ENCODE results near the gene HOXD13.

Gene HOXD13

GRCh38 chr2:176123411-176124109 lies 31.0 kb downstream of the HOXD13 start:
- DNase-seq (ENCODE audit: low read depth), result no peak
- TF ChIP-seq MYC (IDR thresholded peaks at IDR 0.05; ENCODE audit: low read depth, low read length) (no peak), CTCF (IDR thresholded peaks at IDR 0.05; ENCODE audit: low read depth, low read length) (no peak), POLR2A (IDR thresholded peaks at IDR 0.05; ENCODE audit: extremely low read depth, insufficient read length) (no peak), MAX (IDR thresholded peaks at IDR 0.05; ENCODE audit: low read depth, low read length) (no peak)
- H3K4me3 ChIP-seq (ENCODE audit: low read depth, low read length), result no peak overlapping the region

GRCh38 chr2:176124110-176124946 lies 31.8 kb downstream of the HOXD13 start:
- no peak for DNase-seq (ENCODE audit: low read depth)
- H3K4me3 ChIP-seq (ENCODE audit: low read depth, low read length), result no peak overlapping the region
- TF ChIP-seq POLR2A (IDR thresholded peaks at IDR 0.05; ENCODE audit: extremely low read depth, insufficient read length) (no peak), CTCF (IDR thresholded peaks at IDR 0.05; ENCODE audit: low read depth, low read length) (no peak), MAX (IDR thresholded peaks at IDR 0.05; ENCODE audit: low read depth, low read length) (no peak), MYC (IDR thresholded peaks at IDR 0.05; ENCODE audit: low read depth, low read length) (no peak)

- DNase-seq (ENCODE audit: low read depth), result no peak
- TF ChIP-seq MYC (IDR thresholded peaks at IDR 0.05; ENCODE audit: low read depth, low read length), result no peak
- TF ChIP-seq MAX (IDR thresholded peaks at IDR 0.05; ENCODE audit: low read depth, low read length), result no peak
- no peak overlapping the region for H3K4me3 ChIP-seq (ENCODE audit: low read depth, low read length)
Measured at GRCh38 chr2:176124947-176125771, 32.6 kb downstream of the HOXD13 start.

GRCh38 chr2:176125772-176126054 lies 33.2 kb downstream of the HOXD13 start:
- no peak for TF ChIP-seq MYC (IDR thresholded peaks at IDR 0.05; ENCODE audit: low read depth, low read length)
- TF ChIP-seq MAX (IDR thresholded peaks at IDR 0.05; ENCODE audit: low read depth, low read length), result no peak
- no peak for TF ChIP-seq CTCF (IDR thresholded peaks at IDR 0.05; ENCODE audit: low read depth, low read length)
- no peak for TF ChIP-seq POLR2A (IDR thresholded peaks at IDR 0.05; ENCODE audit: extremely low read depth, insufficient read length)
- DNase-seq (ENCODE audit: low read depth), result no peak
- H3K4me3 ChIP-seq (ENCODE audit: low read depth, low read length), result no peak overlapping the region

- DNase-seq (ENCODE audit: low read depth), result peak; percentile 69
- H3K4me3 ChIP-seq (ENCODE audit: low read depth, low read length), result no peak overlapping the region
- TF ChIP-seq MYC (IDR thresholded peaks at IDR 0.05; ENCODE audit: low read depth, low read length) (no peak), CTCF (IDR thresholded peaks at IDR 0.05; ENCODE audit: low read depth, low read length) (peak; percentile 74), MAX (IDR thresholded peaks at IDR 0.05; ENCODE audit: low read depth, low read length) (no peak)
Measured at GRCh38 chr2:176126929-176127773, 34.6 kb downstream of the HOXD13 start.
